ENCODE data around the gene ZNF710.

ZNF710 gene

GRCh38 chr15:90079619-90080457 is 78.7 kb downstream of the ZNF710 start:
- DNase-seq (ENCODE audit: low read depth), result no peak

- no peak for DNase-seq (ENCODE audit: low read depth)
Measured at GRCh38 chr15:90080458-90080755, 79.3 kb downstream of the ZNF710 start.

- DNase-seq (ENCODE audit: low read depth), result no peak
Measured at GRCh38 chr15:90080818-90081393, 79.8 kb downstream of the ZNF710 start.

- DNase-seq (ENCODE audit: low read depth), result no peak
Measured at GRCh38 chr15:90082140-90082715, 81.1 kb downstream of the ZNF710 start.

- DNase-seq (ENCODE audit: low read depth), result no peak
Measured at GRCh38 chr15:90083419-90083818, 82.3 kb downstream of the ZNF710 start.

GRCh38 chr15:90083954-90084607 is 83.0 kb downstream of the ZNF710 start:
- no peak for DNase-seq (ENCODE audit: low read depth)

GRCh38 chr15:90084876-90085423 is 83.8 kb downstream of the ZNF710 start:
- DNase-seq (ENCODE audit: low read depth), result no peak

GRCh38 chr15:90085565-90085964 is 84.4 kb downstream of the ZNF710 start:
- no peak for DNase-seq (ENCODE audit: low read depth)

GRCh38 chr15:90086868-90087268 is 85.7 kb downstream of the ZNF710 start:
- DNase-seq (ENCODE audit: low read depth), result peak; percentile 48

- no peak for DNase-seq (ENCODE audit: low read depth)
Measured at GRCh38 chr15:90087454-90088154, 86.5 kb downstream of the ZNF710 start.

- DNase-seq (ENCODE audit: low read depth), result no peak
Measured at GRCh38 chr15:90090226-90090848, 89.2 kb downstream of the ZNF710 start.

- DNase-seq (ENCODE audit: low read depth), result no peak
Measured at GRCh38 chr15:90091156-90091931, 90.2 kb downstream of the ZNF710 start.

GRCh38 chr15:90095521-90095959 is 94.4 kb downstream of the ZNF710 start:
- DNase-seq (ENCODE audit: low read depth), result no peak

- DNase-seq (ENCODE audit: low read depth), result peak; percentile 37
Measured at GRCh38 chr15:90097475-90097874, 96.4 kb downstream of the ZNF710 start.

GRCh38 chr15:90099072-90099867 is 98.1 kb downstream of the ZNF710 start:
- no peak for DNase-seq (ENCODE audit: low read depth)

- DNase-seq (ENCODE audit: low read depth), result no peak
Measured at GRCh38 chr15:90099868-90100831, 99.0 kb downstream of the ZNF710 start.

- no peak for DNase-seq (ENCODE audit: low read depth)
Measured at GRCh38 chr15:90101130-90101968, 100.2 kb downstream of the ZNF710 start.

Data from stimulated activated CD8-positive, alpha-beta memory T cell treated with anti-CD3 and anti-CD28 coated beads, Interleukin-4, amount 100 ng/mL, for 24 hours (primary cell).